H1 (cell line): ENCODE data around the gene FBH1. TPM values are rescaled to one million over a fixed set of nuclear protein-coding genes. Genes with fewer than 3 reads are reported as not detected.

Source experiments
- ATF3 ChIP-seq: IDR thresholded peaks from 2 replicates; pipeline ENCODE4 v1.6.1; 2011; ENCODE audit warnings: low read depth, mild to moderate bottlenecking, low read length; ENCODE audit not compliant: insufficient read depth
- BACH1 ChIP-seq: IDR thresholded peaks from 2 replicates; pipeline ENCODE4 v1.6.1; 2012; ENCODE audit warnings: low read length, improper control_type of control experiment
- CBX8 ChIP-seq: fragments of 300-800, 300-1000 bp; sonication (generic); IDR thresholded peaks from 2 replicates; pipeline ENCODE4 v1.7.1; 2016; ENCODE audit warnings: low read depth, low read length, borderline replicate concordance
- CEBPB ChIP-seq: IDR thresholded peaks from 2 replicates; pipeline ENCODE4 v1.6.1; 2012; ENCODE audit warnings: low read depth, low read length
- CHD2 ChIP-seq: IDR thresholded peaks from 2 replicates; pipeline ENCODE4 v1.6.1; 2012; ENCODE audit warnings: low read length, improper control_type of control experiment
- CHD7 ChIP-seq: fragments of 300-600 bp; sonication (generic); IDR thresholded peaks from 2 replicates; pipeline ENCODE4 v1.7.1; 2012; ENCODE audit warnings: low read length, moderate library complexity, mild to moderate bottlenecking, inconsistent platforms; ENCODE audit not compliant: insufficient replicate concordance
- POU5F1 ChIP-seq: IDR thresholded peaks from 2 replicates; pipeline ENCODE4 v1.6.1; 2011; ENCODE audit warnings: low read depth, mild to moderate bottlenecking, low read length, moderate library complexity
- SIN3A ChIP-seq, 2 experiments: IDR thresholded peaks in 1 of 2; conservative IDR thresholded peaks in 1 of 2; 2 replicates each; pipeline ENCODE4 v1.6.1; 2011 to 2012; ENCODE audit warnings: low read length in 2 of 2, improper control_type of control experiment in 1 of 2, low read depth in 1 of 2, mild to moderate bottlenecking in 1 of 2
- SP4 ChIP-seq: IDR thresholded peaks from 2 replicates; pipeline ENCODE4 v1.6.1; 2012; ENCODE audit warnings: low read length, inconsistent platforms
- TAF1 ChIP-seq: IDR thresholded peaks from 2 replicates; pipeline ENCODE4 v1.6.1; 2011; ENCODE audit warnings: mild to moderate bottlenecking, low read depth, low read length
- polyA plus RNA-seq, 7 experiments: library from polyadenylated mRNA; depleted of rRNA in 3 of 7; stranded (reverse) in 5 of 7; unstranded in 2 of 7; fragments of >200 nt in 5 of 7; fragments of 200-250 nt in 2 of 7; gene quantifications; 1 replicate in 5 of 7; 2 replicates in 1 of 7; 4 replicates in 1 of 7; pipeline versions ENCODE4 v1.2.1 to v1.2.3, GENCODE V29; 2011 to 2013; ENCODE audit warnings: missing spikeins in 2 of 7, mixed read lengths in 2 of 7
- total RNA-seq: library from RNA; stranded (reverse); fragmentation: NEBNext Ultra II Directional; extraction: Animal tissue kit (Norgen Biotek cat#: 25700); gene quantifications from 2 replicates; pipeline ENCODE4 v1.2.1, GENCODE V29; 2021

FBH1 gene
- total and polyA plus RNA-seq, 2 of the 8 experiments (the other 6 are each of a cell fraction or from before 2014, with no cell fraction given) = 31.1 to 51.8 TPM

- TF ChIP-seq CHD7 = no peak
- no peak for TF ChIP-seq CEBPB
- no peak for TF ChIP-seq ATF3
- no peak for TF ChIP-seq SIN3A (conservative IDR thresholded peaks at IDR 0.05 in 1 of 2, IDR thresholded peaks at IDR 0.05 in 1 of 2; ENCODE audit: low read depth in 1 of 2, low read length in 2 of 2)
- TF ChIP-seq SP4 = no peak
- TF ChIP-seq POU5F1 = no peak
- TF ChIP-seq TAF1 = no peak
- TF ChIP-seq BACH1 = no peak
- TF ChIP-seq CBX8 = no peak
- TF ChIP-seq CHD2 = no peak
Measured at GRCh38 chr10:5895804-5896203, 5.8 kb downstream of the FBH1 start (continued).
